ENCODE measurements around the gene MALAT1. TPM values are rescaled to one million over a fixed set of nuclear protein-coding genes. Genes with fewer than 3 reads are reported as not detected.
A peak's percentile ranks its signal among the peaks of the same experiment; 100 is the strongest.

MALAT1 gene
- total and polyA plus RNA-seq, 2 of the 13 experiments (the other 11 are each of a cell fraction or from before 2014, with no cell fraction given): 143 to 1,237 TPM

DNA sequence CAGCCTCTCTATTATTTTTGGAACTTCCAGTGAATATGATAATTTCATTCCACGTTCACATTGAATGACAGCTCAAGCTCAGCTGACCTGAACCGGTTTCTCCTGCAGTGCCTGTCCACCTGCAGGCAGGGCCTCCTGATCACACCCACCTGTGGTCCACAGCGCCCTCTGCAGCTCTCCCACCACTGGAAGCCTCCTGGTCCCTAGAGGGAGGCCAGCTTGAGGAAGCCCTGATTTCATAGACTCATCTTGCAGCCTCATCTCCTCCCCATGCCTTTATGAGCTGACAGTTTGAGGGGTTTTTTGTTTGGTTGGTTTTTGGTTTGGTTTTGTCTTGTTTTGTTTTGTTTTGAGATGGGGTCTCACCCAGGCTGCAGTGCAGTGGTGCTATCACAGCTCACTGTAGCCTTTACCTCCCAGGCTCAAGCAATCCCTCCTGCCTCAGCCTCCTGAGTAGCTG is 29.9 kb upstream of the MALAT1 start (continued):
- TF ChIP-seq, protein P1, sequence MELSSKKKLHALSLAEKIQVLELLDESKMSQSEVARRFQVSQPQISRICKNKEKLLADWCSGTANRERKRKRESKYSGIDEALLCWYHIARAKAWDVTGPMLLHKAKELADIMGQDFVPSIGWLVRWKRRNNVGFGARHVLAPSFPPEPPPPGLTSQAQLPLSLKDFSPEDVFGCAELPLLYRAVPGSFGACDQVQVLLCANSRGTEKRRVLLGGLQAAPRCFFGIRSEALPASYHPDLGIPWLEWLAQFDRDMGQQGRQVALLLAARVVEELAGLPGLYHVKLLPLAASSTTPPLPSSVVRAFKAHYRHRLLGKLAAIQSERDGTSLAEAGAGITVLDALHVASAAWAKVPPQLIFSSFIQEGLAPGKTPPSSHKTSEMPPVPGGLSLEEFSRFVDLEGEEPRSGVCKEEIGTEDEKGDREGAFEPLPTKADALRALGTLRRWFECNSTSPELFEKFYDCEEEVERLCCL (CRISPR knock-in tag; IDR thresholded peaks at IDR 0.05; ENCODE audit: borderline replicate concordance): no peak
- no peak for TF ChIP-seq CREM (IDR thresholded peaks at IDR 0.05)
- TF ChIP-seq CREM (CRISPR knock-in tag; IDR thresholded peaks at IDR 0.05): no peak
- TF ChIP-seq, protein P2, sequence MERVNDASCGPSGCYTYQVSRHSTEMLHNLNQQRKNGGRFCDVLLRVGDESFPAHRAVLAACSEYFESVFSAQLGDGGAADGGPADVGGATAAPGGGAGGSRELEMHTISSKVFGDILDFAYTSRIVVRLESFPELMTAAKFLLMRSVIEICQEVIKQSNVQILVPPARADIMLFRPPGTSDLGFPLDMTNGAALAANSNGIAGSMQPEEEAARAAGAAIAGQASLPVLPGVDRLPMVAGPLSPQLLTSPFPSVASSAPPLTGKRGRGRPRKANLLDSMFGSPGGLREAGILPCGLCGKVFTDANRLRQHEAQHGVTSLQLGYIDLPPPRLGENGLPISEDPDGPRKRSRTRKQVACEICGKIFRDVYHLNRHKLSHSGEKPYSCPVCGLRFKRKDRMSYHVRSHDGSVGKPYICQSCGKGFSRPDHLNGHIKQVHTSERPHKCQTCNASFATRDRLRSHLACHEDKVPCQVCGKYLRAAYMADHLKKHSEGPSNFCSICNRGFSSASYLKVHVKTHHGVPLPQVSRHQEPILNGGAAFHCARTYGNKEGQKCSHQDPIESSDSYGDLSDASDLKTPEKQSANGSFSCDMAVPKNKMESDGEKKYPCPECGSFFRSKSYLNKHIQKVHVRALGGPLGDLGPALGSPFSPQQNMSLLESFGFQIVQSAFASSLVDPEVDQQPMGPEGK (CRISPR knock-in tag; IDR thresholded peaks at IDR 0.05): 0 out of 2 replicates have a peak, but pooled peaks have one; percentile 19
- no peak for TF ChIP-seq ZBTB7A (CRISPR knock-in tag; IDR thresholded peaks at IDR 0.05)
- TF ChIP-seq MAF1 (CRISPR knock-in tag; IDR thresholded peaks at IDR 0.05; ENCODE audit: borderline replicate concordance): no peak
- TF ChIP-seq ZNF839 (CRISPR knock-in tag; IDR thresholded peaks at IDR 0.05; ENCODE audit: borderline replicate concordance): no peak
- no peak for TF ChIP-seq ZNF431 (CRISPR knock-in tag; IDR thresholded peaks at IDR 0.05; ENCODE audit: borderline replicate concordance, low read depth)
- no peak for TF ChIP-seq ZSCAN30 (CRISPR knock-in tag; IDR thresholded peaks at IDR 0.05)
- TF ChIP-seq ZNF550 (CRISPR knock-in tag; IDR thresholded peaks at IDR 0.05; ENCODE audit: borderline replicate concordance): no peak
- TF ChIP-seq NCOA1 (CRISPR knock-in tag; IDR thresholded peaks at IDR 0.05): no peak
- no peak for TF ChIP-seq ELF3 (CRISPR knock-in tag; IDR thresholded peaks at IDR 0.05)
- TF ChIP-seq SRF (IDR thresholded peaks at IDR 0.05; ENCODE audit: low read depth, low read length): no peak
- TF ChIP-seq MYNN (CRISPR knock-in tag; IDR thresholded peaks at IDR 0.05; ENCODE audit: low read depth): no peak
- no peak for TF ChIP-seq ZFP36 (IDR thresholded peaks at IDR 0.05; ENCODE audit: borderline replicate concordance, low read depth, low read length, partially characterized antibody)
- no peak for TF ChIP-seq RARG (CRISPR knock-in tag; IDR thresholded peaks at IDR 0.05; ENCODE audit: low read depth)
- no peak for TF ChIP-seq SOX13 (IDR thresholded peaks at IDR 0.05)
- 0 out of 4 replicates have a peak, but pooled peaks of 1 of the 2 experiments have one; percentile 10 for TF ChIP-seq SOX13 (CRISPR knock-in tag; conservative IDR thresholded peaks at IDR 0.05 in 1 of 2, IDR thresholded peaks at IDR 0.05 in 1 of 2)
- no peak for TF ChIP-seq LCORL (IDR thresholded peaks at IDR 0.05)
- no peak for TF ChIP-seq LCORL (CRISPR knock-in tag; IDR thresholded peaks at IDR 0.05)
- TF ChIP-seq ZIK1 (CRISPR knock-in tag; IDR thresholded peaks at IDR 0.05; ENCODE audit: borderline replicate concordance, low read depth): no peak
- TF ChIP-seq ZSCAN5A (CRISPR knock-in tag; IDR thresholded peaks at IDR 0.05; ENCODE audit: borderline replicate concordance): no peak
- no peak for TF ChIP-seq SAFB2 (CRISPR knock-in tag; IDR thresholded peaks at IDR 0.05; ENCODE audit: borderline replicate concordance, low read depth)
- no peak for TF ChIP-seq THAP7 (CRISPR knock-in tag; IDR thresholded peaks at IDR 0.05)

All from HepG2 (cell line).